CD4-positive, alpha-beta T cell treated with Interleukin-6 for 4 hours (primary cell): ENCODE measurements around the gene IL1R1.

Experiments
- DNase-seq: peaks from one replicate; pipeline ENCODE4 v3.0.0-alpha.2; 2020; ENCODE audit warnings: mixed read lengths

The IL1R1 gene

DNA sequence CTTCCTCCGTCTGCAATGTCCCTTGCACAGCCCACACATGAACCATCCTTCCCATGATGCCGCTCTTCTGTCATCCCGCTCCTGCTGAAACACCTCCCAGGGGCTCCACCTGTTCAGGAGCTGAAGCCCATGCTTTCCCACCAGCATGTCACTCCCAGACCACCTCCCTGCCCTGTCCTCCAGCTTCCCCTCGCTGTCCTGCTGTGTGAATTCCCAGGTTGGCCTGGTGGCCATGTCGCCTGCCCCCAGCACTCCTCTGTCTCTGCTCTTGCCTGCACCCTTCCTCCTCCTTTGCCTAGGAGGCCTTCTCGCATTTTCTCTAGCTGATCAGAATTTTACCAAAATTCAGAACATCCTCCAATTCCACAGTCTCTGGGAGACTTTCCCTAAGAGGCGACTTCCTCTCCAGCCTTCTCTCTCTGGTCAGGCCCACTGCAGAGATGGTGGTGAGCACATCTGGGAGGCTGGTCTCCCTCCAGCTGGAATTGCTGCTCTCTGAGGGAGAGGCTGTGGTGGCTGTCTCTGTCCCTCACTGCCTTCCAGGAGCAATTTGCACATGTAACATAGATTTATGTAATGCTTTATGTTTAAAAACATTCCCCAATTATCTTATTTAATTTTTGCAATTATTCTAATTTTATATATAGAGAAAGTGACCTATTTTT, 35.4 kb downstream of the IL1R1 start:
- DNase-seq = no peak

DNA sequence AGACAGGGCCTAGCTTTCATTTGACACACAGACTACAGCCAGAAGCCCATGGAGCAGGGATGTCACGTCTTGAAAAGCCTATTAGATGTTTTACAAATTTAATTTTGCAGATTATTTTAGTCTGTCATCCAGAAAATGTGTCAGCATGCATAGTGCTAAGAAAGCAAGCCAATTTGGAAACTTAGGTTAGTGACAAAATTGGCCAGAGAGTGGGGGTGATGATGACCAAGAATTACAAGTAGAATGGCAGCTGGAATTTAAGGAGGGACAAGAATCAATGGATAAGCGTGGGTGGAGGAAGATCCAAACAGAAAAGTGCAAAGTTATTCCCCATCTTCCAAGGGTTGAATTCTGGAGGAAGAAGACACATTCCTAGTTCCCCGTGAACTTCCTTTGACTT, 36.5 kb downstream of the IL1R1 start:
- DNase-seq = no peak

DNA sequence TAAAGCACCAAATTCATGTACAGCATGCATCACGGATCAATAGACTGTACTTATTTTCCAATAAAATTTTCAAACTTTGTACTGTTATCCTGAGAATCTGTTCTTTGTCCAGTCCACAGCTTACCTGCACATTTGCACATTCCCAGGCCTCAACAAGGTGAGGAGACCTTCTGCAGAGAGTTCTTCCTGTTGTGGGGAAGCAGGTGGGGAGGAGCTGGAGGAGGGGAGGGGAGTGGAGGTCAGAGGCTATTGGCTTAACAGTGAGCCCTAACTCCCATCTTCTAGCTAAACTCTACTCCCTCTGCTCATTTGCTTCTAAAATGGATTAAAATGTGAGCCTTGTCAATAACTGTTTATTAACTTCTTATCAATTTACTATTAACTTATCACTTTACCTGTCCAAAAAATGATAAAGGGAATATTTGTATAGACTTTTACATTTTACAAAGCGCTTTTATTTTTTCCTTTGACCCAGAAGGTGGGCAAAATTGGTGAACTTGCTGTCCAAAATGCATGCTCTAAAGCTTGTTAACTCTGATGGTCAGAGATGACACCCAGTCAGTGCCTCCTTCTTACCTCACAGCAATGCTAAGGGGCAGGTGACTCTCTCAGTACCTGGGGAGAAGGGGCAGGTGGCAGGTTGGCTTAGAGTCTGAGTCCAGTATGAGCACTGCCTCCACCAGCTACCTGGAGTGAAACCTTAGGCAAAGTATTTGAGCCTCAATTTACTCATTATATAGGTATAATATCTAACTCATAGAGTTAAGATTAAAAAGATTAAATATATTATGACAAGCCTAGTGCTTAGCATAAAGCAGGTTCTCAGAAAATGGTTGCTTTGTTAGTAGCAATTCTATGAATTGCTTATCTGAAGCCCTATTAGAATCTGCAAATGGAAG, 37.5 kb downstream of the IL1R1 start:
- no peak for DNase-seq

DNA sequence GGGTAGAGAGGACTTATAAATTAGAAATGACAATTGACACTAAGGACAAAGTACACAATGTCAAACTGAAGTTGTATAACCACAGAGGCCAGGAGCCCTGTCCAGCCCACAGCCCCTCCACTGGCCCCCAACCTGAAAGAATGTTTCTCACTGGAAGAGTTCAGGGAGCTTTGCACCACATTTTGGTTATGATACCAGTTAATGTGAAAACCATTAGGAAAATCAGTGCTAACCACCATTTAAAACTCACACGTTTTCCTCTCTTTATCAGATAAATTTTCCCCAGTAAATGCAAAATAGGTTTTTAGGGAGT, 38.1 kb downstream of the IL1R1 start:
- no peak for DNase-seq

DNA sequence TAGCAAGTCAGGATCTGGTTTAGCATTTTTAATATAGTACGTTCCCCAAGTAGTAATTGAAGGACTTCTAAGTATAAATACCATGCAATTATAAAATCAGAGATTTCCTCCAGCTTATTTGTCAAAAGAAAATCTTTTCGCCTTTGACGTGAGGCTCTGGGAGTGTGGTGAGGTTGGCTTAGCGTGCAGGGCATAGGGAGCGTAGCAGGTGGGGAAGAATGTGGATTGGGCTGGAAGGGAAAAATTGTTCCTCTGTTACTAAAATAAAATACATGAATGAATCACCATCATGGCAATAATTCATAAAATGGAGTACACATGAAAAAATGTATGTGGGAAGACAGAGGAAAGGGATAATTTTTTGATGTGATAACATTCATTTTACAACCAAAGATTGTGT, 38.8 kb downstream of the IL1R1 start:
- DNase-seq = no peak

DNA sequence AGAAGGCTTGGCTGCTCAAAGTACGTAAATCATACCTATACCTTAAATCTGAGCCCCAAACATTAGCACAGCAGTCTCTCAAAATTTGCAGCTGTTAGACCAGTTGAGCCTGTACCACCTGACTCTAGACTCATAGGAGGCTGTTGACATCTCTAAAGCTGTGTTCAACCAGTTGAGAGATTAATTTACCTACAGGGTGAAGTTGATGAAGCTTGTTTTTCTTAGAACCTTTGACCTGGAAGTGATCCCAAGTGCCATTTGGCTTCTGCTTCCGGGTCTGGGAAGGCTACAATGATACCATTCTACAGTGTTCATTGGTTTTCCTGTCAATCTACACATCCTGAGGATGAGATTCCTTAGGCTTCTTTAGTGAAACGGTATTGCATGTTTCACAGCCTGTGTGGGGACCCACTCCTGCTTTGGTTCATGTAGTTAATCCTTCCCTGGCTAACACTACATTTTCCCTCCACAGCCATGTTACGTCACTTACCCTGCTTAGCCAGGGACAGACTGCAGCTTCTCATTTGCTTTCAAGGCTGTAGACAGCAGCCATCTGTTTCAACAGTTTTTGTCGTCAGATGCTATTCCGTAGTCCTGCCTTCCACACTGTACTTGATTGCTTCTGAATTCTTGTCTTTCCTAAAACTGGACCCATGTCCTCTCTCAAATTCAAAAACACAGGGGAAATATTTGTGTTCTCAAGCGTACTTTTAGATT, 39.5 kb downstream of the IL1R1 start:
- DNase-seq = no peak

DNA sequence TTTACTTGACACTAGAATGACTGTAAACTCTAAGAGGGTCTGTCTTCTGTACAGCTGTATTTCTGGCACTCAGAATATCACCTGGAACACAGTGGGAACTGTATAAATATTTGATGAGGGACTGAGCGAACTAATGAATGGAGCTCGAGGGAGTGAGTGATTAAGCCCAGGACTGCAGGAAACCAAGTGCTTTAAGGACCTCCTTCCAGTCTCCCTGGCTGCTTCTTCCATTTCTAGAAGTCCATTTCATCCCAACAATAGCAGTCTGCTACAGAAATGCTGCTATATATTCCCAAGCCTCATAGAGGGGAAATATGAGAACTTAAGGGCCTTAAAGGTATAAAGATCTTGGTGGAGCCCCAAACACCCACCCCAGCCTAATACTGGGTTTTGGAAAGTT, 41.5 kb downstream of the IL1R1 start:
- no peak for DNase-seq

DNA sequence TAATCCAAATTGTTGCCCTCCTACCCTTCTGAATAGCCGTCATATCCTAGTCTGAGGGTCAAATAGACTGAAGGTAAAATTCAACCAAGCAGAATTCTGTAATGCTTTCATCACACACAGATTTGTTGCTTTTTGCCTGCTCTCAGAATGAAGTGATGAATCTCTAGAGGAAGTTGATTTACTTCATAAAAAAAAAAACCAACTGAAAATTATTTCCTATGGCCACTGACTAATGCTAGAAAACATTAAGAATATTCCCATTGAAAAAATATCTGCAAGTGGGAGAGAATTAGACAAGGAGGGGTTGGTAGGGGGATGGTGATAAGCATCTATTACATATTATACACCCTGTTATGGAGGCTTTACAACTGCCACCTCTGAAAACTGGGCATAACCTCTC, 42.0 kb downstream of the IL1R1 start:
- DNase-seq = no peak

DNA sequence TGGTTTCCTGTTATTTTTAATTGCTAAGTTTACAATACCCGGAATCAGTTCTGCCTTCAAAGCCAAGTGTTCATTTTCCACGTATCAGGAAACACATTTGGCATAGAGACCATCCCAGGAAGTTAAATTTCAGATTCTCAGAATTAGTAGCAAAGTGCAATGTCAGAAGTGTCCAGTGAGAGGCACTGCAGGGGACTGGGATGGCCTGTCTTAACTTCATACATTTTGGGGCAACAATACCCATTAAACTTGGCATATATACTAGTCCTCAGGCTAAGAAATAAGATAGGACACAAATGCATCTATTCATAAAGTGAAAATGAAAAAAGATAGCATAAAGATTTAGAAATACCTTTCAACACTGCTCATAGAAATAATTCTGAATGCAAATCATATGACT, 42.8 kb downstream of the IL1R1 start:
- DNase-seq = peak; percentile 26

DNA sequence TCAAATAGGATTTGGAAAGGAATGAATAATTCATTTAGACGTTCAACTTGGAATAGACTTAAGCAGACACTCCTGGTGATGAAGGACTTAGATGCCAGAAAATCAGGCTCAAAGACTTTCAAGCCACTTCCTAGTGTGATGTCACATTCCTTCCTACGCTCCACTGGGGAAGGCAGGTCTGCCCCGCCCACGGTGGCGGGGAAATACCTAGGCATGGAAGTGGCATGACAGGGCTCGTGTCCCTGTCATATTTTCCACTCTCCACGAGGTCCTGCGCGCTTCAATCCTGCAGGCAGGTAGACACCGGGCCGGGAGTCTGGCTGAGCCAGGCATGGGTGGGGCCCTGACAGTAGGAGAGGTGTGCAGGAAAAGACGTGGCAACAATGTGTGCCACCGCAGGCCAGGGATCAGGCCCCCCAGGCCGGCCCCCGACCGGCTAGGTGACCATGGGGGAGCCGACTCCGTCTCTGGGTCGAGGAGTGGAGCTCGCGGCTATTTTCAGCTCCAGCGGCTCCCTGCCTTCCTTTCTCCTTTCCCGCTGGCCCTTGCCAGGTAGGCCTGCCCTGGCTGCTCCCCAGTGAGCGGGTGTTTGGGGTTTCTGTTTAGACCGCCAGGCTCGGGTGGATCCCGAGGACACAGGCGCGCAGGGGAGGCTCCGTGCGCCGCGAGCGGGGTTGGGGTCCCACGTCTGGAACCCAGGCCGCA, 44.4 kb downstream of the IL1R1 start, which contains the start of gene IL1RL2:
Gene IL1RL2 (plus strand): TSS at position 233 of the 705 bp plus-strand sequence. CDS start 845 bp downstream, outside the sequence.
- DNase-seq = no peak

DNA sequence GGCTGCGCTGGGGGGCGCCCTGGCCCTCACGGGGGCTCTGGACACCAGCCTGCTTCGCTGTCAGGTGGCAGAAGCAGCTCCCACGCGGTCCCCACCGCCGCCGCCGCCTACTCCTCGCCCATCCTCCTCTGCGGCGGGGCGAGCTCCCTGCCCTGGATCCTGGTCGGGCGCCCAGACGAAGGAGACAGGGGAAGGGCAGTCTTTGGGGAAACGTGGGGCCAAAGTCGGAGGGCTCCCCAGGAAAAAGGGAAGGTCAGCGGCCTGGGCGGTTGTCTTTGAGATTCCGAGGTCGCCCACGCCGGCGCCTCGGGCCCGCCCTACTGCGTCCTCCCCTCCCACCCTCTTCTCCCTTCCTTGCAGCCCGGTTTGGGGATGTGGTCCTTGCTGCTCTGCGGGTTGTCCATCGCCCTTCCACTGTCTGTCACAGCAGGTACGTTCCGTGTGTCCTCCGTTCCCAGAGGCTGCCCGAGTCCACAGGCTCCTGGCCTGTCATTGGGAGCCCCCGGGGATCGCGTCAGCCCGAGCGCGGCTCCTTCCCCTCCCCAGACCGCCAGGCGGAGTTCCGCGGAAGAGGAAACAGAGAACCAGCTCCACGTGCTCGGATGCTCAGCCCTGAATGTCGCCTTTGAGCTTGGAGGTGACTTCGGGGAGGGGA, 45.1 kb downstream of the IL1R1 start:
- DNase-seq = peak; percentile 65

DNA sequence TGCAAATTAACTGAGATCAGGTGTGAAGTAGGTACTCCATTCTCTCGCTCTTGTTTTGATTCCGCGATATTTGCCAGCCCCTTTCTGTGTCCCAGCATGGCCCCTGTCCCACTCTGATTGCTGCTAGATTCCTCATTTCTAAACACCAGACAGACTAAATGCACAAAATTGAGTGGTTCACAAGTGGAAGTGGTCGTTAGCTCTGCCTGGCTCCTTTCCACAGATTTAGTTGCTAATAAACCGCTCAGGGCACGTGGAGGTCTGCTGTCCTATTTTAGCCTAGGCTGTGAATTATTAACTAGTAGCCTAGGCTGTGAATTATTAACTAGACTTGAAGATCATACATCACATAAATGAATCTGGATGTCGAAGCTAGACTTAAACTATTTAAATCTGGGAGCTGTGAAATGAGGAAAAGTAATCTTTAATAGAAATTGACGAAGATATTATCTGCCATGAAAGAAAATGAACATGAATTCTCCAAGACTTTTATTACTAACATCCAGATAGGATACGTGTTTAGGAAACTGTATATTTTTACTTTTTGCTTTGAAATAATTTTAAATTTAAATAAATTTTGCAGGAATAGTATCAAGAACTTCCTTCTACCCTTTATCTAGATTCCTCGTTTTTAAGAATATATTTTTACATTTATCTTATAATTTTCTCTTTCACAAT, 48.0 kb downstream of the IL1R1 start:
- DNase-seq = no peak

DNA sequence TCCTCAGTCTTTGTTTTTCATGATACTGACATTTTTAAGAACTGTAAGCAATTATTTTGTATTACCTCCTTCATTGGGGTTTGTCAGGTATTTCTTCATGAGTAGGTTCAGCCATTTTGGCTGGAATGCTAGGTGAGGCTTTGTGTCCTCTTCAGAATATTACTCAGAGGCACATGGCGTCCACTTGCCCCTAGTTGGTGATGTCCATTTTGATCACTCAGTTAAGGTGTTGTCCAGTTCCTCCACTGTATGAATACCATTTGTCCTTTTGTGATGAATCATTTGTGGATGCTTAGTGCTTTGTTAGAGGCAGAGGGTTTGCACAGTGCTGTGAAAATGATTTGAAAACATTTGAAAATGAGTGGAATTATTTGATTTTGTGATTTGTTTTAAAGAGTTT, 49.0 kb downstream of the IL1R1 start:
- DNase-seq = no peak

DNA sequence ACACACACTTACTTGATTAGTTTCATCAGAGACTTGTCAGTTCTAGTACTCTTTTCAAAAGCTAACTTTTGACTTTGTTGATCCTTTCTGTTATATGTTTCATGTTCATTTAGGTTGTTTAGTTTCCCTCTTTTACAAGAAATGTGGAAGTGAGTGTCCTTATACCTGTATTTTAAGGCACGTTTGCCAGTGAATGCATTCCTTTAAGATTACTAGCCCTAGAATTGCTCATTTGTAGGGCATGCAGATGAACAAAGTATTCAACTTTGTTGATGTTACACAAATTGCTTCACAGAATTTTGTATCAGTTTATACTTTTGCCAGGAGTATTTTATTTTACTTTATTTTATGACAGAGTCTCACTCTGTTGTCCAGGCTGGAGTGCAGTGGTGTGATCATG, 50.5 kb downstream of the IL1R1 start:
- no peak for DNase-seq

DNA sequence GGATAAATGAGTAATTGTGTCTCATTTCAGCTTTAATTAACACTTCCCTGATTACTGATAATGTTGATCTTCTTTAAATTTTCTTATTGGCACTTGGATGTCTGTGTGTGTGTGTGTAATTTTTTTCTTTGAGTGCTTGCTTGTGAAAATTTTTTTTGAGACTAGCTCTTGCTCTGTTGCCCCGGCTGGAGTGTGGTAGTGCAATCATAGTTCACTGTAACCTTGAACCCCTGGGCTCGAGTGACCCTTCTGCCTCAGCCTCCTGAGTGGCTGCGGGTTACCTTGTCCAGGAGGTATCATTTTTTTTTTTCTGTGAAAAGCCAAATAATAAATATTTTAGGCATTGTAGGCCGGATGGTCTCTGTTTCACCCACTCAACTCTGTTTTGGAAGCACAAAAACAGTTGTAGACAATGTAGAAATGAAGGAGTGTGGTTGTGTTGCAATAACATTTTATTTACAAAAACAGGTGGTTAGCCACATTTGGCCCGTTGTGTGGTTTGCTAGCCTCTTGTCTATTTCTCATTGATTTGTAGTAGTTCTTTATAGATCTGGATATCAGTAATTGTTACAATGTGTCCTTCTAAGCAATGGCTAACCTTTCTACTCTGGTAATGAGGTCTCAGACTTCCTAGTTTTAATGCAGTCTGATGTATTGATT, 52.2 kb downstream of the IL1R1 start:
- no peak for DNase-seq

DNA sequence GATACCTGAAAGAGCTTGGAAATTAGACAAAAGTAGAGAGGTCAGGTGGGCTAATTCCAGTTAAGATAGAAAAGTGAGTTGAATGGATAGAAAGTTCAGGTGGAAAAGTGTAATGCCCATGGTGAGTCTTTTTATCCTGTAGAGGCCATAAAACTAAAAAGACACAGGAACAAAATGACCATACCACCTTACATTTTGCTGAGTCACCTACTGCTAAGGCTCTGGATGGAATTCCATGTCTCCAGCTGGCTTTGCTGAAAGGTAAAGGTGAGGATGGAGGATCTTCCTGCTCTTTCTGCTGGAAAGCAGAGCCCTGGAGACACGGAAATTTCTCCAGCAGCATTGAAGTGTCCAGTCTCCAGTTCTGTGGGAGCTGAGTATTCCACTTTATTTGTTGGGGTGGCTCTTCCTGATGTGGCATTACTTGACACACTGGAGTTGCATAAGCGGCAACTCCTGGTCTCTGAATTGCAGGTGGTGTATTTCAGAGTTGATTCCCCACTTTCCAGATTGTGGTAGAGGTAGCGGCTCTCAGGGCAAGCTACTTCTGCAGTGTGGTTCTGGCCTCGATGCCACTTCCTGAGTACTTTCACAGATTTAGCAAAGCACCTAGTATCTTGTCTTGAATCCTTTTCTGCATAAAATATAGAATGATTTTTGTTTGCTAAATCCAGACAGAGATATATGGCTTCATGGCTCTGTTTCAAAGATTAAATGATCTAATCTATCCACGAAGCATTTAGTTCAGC, 55.0 kb downstream of the IL1R1 start:
- DNase-seq = no peak

DNA sequence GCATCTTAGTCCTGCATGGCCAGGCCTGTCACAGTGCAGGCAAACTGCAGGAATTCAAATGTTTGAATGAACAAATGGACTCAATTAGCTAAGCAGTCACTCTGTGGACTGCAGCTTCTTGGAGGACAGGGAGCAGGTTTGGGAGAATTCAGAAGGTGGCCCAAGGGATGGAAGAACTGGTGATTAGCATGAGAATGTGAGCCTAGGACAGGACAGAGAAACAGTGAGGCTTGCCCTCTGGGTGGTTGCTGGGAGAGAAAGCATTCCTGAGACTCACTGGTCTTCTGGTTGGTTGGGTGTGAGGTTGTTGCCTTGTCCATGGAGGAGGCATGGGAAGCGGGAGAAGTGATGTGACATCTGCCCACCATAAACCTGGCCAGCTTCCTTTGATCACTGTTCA, 58.0 kb downstream of the IL1R1 start:
- no peak for DNase-seq

DNA sequence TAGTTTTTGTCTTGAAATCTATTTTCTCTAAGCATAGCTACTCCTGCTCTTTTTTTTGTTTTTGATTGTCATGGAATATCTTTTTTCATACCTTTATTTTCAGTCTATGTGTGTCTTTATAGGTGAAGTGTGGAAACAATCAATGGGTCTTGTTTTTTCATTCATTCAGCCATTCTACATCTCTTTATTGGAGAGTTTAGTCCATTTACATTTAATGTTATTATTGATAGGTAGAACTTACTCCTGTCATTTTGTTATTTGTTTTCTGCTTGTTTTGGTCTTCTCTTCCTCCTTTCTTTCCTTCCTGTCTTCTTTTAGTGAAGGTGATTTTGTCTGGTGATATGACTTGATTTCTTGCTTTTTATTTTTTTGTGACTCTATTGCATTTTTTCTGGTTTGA, 62.1 kb downstream of the IL1R1 start:
- DNase-seq = no peak

DNA sequence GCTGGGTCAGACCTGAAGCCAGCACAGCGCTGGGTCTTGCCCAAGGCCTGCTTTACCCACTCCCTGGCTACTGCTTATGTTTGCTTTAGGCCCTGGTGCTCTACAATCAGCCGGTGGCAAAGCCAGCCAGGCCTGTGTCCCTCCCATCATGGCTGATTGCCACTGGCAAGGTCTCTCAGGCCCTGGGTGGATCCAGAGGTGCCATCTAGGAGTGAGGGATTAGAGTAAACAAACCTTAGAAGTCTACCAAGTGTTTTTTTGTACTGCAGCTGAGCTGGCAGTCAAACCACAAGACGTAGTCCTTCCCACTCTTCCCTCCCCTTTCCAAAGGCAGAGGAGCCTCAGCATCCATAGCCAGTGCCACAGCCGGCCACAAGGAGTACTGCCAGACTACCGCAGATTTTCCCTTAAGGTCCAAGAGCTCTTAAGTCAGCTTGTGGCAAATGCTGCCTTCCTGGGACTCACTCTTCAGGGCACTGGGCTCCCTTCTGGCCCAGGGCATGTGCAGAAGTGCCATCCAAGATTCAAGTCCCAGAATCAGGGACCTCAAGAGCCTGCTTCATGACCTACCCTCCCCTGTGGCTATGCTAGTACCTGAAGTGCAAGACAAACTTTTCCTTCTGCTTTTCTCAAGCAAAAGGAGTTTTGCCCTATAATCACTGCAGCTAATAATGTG, 64.3 kb downstream of the IL1R1 start:
- no peak for DNase-seq

DNA sequence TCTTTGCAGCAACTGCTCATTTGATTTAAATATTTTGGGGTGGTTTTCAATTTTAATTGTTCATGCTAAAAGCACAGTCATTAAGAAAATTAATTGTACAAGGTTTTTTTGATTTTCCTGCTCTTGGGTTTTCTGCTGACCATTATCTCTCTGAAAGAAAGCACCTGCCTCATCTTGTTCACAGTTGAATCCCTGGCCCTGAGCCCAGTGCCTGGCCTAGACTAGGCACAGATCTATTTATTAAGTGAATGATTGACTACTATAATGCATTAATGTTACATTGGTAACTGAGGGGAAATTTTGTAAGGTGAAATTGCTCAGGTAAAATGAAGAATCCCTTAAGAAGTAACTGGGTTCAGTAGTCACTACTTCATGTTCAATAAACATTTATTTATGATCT, 66.2 kb downstream of the IL1R1 start:
- no peak for DNase-seq
